GM20000 (cell line): ENCODE results near the gene CORO2A.
"Not testable (repeated sequence)": the region's sequence is repeated elsewhere in the genome, so short reads cannot be mapped to it uniquely, and the experiment has no call there.

ENCODE experiments used
- DNase-seq: peaks from one replicate; pipeline ENCODE4 v3.0.0; 2012; ENCODE audit warnings: low spot score
- TF ChIP-seq, protein P1 (sequence below): IDR thresholded peaks from 2 replicates; pipeline ENCODE4 v1.5.1; 2012; ENCODE audit warnings: mild to moderate bottlenecking, control low read depth; ENCODE audit errors: extremely low read depth, missing control alignments

The CORO2A gene

DNA sequence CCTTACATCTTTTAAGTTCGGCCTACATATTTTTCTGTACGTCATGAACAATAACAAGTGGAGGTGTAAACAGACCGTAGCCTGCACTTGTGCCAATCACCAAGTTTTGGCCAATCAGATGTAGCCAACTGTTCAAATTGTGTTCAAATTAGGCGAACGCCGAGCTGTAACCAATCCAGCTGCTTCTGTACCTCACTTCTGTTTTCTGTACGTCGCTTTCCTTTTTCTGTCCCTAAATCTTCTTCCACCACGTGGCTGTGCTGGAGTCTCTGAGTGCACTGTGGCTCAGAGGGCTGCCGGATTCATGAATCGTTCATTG is 99.9 kb downstream of the CORO2A start:
- TF ChIP-seq, protein P1, sequence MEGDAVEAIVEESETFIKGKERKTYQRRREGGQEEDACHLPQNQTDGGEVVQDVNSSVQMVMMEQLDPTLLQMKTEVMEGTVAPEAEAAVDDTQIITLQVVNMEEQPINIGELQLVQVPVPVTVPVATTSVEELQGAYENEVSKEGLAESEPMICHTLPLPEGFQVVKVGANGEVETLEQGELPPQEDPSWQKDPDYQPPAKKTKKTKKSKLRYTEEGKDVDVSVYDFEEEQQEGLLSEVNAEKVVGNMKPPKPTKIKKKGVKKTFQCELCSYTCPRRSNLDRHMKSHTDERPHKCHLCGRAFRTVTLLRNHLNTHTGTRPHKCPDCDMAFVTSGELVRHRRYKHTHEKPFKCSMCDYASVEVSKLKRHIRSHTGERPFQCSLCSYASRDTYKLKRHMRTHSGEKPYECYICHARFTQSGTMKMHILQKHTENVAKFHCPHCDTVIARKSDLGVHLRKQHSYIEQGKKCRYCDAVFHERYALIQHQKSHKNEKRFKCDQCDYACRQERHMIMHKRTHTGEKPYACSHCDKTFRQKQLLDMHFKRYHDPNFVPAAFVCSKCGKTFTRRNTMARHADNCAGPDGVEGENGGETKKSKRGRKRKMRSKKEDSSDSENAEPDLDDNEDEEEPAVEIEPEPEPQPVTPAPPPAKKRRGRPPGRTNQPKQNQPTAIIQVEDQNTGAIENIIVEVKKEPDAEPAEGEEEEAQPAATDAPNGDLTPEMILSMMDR: no peak
- DNase-seq: no peak

DNA sequence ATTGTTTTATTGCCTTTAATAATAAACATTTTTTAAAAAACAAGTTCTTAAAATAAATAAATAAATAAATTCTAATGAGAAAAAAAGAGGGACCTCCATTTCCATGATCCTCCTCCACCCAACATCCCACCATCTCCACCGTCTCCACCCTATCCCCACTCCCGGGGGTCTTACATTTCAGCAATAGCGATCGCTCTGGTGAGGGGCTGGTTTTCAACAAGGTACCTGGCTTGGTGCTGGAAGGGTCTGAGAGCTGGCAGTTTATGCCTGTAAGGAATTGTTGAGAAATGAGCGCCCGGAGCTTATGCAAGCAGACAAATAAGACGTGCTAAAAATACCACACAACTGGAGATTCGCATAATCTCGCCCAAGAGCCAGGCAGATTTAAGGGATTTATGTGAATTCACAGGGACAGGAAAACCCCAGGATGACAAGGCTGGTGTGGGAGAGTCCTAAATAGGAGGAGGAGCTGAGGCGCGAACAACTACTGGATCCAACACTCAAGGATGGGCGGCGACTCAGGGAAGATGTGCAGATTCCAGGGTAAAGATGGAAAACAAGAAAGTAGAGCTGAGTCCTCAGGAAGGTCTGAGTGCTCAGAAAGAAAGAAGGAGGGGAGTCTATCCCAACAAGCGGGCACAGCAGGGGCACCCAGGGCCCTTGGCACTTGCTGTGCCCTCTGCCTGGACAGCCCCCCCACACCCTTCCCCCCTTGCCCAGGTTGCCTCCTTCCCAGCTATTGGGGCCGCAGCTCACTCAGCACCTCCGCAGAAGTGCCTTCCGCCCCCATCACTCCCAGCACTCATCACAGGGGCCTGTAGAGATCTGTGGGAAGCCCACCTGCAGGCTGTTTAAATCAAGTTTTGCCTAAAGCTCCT is 100.5 kb downstream of the CORO2A start:
- no peak for DNase-seq
- TF ChIP-seq, protein P1: no peak

DNA sequence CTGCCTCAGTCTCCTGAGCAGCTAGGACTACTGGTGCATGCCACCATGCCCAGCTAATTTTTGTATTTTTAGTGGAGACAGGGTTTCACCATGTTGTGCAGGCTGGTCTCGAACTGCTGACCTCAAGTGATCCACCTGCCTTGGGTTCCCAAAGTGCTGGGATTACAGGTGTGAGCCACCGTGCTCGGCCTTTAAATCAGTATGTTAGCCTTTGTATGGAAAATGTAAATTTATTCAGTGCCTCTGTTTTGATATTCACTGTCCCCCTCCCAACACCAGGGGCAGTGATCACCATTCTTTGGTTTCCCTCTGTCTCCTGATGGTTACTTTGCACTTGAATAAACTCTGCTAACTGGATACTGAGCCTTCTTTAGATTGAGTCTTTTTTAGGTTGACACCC is 101.8 kb downstream of the CORO2A start:
- not testable (repeated sequence) for DNase-seq

DNA sequence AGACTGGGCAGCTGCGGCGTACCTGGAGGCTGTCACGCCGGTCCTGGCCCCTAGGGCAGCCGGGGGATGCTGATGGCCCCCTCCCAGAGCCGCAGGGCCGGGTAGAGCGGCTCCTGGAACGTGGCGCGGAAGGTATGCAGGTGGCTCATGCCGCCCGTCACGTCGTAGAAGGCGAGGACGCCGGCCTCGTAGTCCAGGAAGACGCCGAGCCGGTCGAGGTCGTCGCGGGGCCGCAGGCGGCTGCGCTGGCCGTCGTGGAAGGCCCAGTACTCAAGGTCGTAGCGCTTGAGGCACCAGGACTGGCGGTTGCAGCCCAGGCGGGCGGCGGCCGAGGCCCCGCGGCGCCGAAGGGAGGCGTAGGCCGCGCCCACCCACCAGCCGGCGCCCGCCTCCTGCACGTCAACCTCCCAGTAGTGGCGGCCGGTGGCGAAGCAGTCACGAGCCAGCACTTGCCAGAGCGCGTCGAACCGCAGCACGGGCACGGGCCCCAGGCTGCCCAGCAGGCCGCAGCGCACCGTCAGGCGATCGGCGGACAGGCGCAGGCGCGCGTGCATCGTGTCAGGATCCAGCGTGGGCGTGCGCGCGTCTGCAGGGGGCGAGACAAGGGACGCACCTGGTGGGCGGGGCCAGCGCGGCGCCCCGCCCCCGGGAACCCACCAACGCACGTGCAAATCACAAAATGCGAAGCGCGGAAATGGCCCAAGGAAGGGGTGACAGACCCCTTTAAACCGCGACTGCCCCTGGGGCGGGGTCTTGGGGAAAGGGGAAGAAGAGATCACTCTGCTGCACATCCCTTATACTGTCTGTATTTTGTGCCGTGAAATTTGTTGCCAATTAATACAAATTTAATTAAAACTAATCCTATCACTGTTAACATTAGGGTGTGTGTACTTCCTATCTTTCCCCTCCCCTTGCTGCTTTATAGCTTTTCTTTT is 104.8 kb downstream of the CORO2A start:
- no peak for DNase-seq
- TF ChIP-seq, protein P1: no peak

DNA sequence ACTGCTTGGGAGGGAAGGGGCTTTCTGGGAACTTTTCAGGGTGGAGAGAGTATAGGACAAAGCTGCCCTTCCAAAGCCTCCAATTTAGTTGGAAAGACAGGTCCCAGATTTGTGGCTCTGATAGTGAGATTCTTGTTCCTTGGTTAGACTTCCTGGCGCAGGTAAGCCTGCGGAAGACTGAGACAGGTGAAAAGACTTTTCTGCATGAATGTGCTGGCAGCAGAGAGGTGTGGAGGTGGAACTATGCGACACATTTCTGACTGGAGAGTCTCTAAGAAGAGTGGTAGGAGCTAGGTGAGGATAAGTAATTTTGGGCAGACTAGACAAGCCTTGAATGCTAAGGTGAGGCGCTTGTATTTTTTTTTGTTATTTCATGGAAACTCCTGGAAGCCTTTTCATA is 106.0 kb downstream of the CORO2A start:
- no peak for DNase-seq
- TF ChIP-seq, protein P1: no peak

DNA sequence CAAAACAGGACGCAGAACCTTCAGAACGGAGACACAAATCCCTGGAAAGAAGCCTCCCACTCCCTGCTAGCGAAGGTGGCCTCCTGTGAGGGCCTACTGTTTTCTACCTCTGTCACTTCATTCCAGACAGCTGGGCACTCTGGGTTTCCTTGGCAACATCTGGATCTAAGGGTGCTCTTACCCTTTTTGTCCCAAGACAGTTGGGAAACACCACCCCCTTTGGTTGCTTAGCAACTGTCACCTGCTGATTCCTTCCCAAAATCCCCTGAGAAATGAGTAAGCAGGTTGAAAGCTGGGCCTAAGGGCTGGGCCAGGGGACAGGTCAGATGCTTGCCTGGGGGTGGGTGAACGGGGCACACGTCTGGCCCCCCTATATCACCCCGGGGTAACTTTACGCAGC is 106.5 kb downstream of the CORO2A start:
- no peak for DNase-seq
- TF ChIP-seq, protein P1: no peak

DNA sequence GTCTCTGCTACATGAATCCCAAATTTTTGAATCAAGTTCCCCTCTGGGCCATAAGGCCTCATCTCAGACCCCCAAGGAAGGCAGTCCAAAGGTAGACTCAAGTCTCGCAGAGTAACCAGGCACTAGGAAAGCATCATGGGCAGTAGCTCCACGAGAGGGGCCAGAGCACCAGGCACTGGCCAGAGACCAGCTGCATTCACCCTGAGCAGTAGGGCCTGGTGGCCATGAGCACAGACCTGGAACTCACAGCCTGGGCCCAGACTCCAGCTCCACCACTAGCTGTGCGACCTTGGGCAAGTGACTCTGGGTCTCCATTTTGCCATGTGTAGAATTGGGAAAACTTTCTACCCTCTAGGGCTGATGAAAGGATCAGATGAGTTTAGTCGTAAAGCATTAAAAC is 107.4 kb downstream of the CORO2A start:
- no peak for DNase-seq
- TF ChIP-seq, protein P1: no peak
